ENCODE measurements around the gene PRMT5.

Gene PRMT5

DNA sequence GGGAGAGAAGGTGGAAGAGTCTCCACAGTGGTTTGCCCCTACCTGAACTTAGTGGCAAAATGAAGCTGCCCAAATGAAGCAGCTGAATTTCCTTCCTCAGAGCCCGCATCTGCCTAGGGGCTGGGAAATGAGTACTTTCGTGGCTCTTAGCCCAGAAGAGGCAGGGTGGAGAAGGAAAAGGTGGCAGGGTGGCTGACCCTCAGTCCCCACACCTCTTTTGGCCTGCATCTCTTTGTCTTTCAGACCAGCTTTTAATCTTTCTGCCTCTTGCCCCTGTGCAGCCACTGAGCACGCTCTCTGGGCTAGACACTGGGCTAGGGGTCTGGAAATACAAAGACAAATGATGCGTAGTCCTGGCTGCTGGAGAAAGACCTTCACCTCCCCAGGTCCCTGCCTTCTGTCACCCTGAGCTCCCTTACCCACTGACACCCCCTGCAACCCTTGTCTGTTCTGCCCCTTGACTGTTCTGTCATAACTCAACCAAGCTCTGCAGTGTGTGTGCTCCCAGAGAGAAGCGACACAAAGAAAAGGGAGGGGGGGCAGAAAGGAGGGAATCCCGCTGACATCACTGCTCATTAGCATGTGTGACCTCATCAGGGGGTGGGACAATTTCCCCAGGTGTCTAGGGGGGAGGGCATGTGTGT, 46.5 kb downstream of the PRMT5 start:
- TF ChIP-seq, protein P1, sequence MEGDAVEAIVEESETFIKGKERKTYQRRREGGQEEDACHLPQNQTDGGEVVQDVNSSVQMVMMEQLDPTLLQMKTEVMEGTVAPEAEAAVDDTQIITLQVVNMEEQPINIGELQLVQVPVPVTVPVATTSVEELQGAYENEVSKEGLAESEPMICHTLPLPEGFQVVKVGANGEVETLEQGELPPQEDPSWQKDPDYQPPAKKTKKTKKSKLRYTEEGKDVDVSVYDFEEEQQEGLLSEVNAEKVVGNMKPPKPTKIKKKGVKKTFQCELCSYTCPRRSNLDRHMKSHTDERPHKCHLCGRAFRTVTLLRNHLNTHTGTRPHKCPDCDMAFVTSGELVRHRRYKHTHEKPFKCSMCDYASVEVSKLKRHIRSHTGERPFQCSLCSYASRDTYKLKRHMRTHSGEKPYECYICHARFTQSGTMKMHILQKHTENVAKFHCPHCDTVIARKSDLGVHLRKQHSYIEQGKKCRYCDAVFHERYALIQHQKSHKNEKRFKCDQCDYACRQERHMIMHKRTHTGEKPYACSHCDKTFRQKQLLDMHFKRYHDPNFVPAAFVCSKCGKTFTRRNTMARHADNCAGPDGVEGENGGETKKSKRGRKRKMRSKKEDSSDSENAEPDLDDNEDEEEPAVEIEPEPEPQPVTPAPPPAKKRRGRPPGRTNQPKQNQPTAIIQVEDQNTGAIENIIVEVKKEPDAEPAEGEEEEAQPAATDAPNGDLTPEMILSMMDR (IDR thresholded peaks at IDR 0.05; ENCODE audit: low read depth, low read length): no peak
- no peak for DNase-seq (ENCODE audit: extremely low read depth, low read depth)

DNA sequence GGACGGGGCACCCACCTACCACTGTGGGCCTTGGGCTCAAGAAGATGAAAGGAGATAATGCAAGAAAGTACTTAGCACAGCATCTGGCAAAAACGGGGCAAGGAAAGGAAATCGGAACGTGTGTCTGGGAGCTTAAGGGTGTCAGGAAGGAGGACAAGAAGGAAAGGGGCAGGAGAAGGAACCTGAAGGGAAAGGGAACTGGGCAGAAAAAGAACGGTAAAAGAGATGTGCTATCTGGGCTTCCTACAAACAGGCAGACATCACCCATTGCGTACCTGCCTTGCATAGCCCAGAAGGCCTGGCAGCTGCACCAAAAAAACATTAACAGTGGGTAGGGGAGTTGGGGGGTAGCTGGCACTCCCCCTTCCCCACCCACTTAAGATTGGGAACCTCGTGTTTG, 47.1 kb downstream of the PRMT5 start:
- TF ChIP-seq, protein P1 (IDR thresholded peaks at IDR 0.05; ENCODE audit: low read depth, low read length): no peak
- DNase-seq (ENCODE audit: extremely low read depth, low read depth): no peak

DNA sequence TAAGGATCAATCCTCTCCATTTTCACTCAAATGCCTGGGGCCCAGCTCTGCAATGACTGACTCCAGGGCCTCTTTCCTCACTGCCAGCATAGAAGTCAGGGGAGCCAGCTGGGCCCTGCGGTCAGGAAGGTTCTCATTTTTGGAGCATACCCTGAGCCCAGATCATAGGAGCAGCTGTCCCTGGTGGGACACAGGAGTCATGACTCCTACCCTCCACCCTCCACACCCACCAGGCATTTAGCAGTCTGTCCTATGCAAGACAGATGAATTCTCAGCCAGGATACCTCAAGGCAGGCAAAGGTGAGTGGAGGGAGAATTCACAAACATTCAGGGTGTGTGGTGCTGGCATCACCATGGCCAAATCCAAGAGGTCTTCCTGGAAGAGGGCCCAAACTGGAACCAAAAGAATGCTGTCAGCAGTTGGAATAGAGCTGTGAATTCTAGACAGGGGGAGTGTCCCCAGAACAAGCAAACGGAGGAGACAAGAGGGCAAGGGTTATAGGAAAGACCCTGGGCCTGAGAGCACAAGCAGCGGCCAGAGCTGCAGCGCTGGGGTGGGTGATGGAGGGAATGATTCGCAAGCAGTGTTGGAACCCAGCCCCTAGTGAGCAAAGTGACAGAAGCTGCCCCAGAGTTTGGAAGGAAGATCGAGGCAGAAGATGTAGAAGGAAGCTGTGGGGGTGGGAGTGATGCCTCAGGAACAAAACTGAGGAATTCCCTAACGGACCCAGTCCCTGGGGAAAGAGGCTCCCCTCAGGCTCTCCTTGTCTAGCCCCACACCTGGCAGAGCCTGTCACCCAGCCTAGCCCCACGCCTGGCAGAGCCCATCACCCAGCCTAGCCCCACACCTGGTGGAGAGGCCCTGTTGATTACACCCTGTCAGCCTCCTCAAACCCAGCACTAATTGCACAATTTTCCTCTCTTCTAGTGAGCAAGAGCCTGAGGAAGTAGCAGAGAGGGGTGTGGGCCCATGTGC, 50.6 kb downstream of the PRMT5 start:
- no peak for DNase-seq (ENCODE audit: extremely low read depth, low read depth)
- TF ChIP-seq, protein P1 (IDR thresholded peaks at IDR 0.05; ENCODE audit: low read depth, low read length): no peak

DNA sequence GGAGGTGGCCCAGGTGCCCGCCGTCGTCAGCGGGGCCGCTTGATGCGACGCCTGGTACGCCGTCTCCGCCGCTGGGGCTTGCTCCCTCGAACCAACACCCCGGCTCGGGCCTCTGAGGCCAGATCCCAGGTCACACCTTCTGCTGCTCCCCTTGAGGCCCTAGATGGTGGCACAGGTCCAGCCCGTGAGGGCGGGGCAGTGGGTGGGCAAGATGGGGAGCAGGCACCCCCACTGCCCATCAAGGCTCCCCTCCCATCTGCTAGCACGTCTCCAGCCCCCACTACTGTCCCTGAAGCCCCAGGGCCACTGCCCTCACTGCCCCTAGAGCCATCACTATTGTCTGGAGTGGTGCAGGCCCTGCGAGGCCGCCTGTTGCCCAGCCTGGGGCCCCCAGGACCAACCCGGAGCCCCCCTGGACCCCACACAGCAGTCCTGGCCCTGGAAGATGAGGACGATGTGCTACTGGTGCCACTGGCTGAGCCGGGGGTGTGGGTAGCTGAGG, 52.1 kb downstream of the PRMT5 start:
- TF ChIP-seq, protein P1 (IDR thresholded peaks at IDR 0.05; ENCODE audit: low read depth, low read length): no peak
- DNase-seq (ENCODE audit: extremely low read depth, low read depth): no peak

DNA sequence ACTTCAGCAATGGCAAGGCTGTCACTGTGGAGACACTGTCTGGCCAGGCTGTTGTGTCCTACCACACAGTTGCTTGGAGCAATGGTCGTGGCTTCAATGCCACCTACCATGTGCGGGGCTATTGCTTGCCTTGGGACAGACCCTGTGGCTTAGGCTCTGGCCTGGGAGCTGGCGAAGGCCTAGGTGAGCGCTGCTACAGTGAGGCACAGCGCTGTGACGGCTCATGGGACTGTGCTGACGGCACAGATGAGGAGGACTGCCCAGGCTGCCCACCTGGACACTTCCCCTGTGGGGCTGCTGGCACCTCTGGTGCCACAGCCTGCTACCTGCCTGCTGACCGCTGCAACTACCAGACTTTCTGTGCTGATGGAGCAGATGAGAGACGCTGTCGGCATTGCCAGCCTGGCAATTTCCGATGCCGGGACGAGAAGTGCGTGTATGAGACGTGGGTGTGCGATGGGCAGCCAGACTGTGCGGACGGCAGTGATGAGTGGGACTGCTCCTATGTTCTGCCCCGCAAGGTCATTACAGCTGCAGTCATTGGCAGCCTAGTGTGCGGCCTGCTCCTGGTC, 53.3 kb downstream of the PRMT5 start:
- TF ChIP-seq, protein P1 (IDR thresholded peaks at IDR 0.05; ENCODE audit: low read depth, low read length): no peak
- no peak for DNase-seq (ENCODE audit: extremely low read depth, low read depth)

DNA sequence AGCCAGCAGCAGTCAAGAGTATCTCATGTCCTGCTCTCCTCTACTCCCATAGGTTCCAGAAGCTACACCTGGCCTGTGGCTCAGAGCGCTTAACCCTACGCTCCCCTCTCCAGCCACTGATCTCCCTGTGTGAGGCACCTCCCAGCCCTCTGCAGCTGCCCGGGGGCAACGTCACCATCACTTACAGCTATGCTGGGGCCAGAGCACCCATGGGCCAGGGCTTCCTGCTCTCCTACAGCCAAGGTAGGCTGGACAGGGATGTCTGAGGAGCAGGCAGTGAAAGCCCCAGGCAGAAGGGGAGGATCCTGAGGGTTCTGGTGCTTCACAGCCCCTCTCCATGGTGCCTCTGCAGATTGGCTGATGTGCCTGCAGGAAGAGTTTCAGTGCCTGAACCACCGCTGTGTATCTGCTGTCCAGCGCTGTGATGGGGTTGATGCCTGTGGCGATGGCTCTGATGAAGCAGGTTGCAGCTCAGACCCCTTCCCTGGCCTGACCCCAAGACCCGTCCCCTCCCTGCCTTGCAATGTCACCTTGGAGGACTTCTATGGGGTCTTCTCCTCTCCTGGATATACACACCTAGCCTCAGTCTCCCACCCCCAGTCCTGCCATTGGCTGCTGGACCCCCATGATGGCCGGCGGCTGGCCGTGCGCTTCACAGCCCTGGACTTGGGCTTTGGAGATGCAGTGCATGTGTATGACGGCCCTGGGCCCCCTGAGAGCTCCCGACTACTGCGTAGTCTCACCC, 54.0 kb downstream of the PRMT5 start:
- no peak for DNase-seq (ENCODE audit: extremely low read depth, low read depth)

More for the DNA sequence above, 54.0 kb downstream of the PRMT5 start:
- TF ChIP-seq, protein P1 (IDR thresholded peaks at IDR 0.05; ENCODE audit: low read depth, low read length): no peak
